Breast epithelium (tissue), 3 donors: ENCODE data around the gene GREM1.

Source experiments
- CTCF ChIP-seq, 3 donors: fragments of 450-650 bp; IDR thresholded peaks; one replicate each; pipeline ENCODE4 v1.5.1; 2016 to 2017; ENCODE audit warnings: antibody characterized with exemption in 3 of 3, mild to moderate bottlenecking in 3 of 3, moderate library complexity in 3 of 3
- POLR2AphosphoS5 ChIP-seq, 3 donors: sonication (generic); formaldehyde crosslinking; IDR thresholded peaks; one replicate each; pipeline ENCODE4 v1.6.1; 2017; ENCODE audit warnings: antibody characterized with exemption in 3 of 3

GRCh38 chr15:32767236-32767635 is 49.4 kb downstream of the GREM1 start:
- no peak for TF ChIP-seq CTCF (IDR thresholded peaks at IDR 0.05)
- TF ChIP-seq POLR2AphosphoS5 (IDR thresholded peaks at IDR 0.05): no peak
